HL-60/S4 treated with retinoic acid at 250 ng/mL for 4 days and 3 days (cell line): Measurements from ENCODE around the gene SFXN1.

Source experiments
- in situ Hi-C: fragments of 300-500 bp; cut with MboI; formaldehyde crosslinking; loops from 2 replicates; pipeline ENCODE4 v1.7.0; 2022; ENCODE audit warnings: low sequenced_read_pairs

SFXN1 gene

DNA sequence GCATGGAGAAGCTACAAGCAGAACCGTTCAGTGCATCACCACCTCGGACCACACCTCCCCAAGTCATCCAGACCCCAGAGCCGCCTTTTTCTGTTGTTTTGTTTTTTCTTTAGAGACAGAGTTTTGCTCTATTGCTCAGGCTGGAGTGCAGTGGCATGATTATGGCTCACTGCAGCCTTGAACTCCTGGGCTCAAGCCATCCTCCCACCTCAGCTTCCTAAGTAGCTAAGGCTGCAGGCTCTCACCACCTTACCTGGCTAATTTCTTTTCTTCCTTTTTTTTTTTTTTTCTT is 13.5 kb upstream of the SFXN1 start:
- in situ Hi-C loops = no loop called here

DNA sequence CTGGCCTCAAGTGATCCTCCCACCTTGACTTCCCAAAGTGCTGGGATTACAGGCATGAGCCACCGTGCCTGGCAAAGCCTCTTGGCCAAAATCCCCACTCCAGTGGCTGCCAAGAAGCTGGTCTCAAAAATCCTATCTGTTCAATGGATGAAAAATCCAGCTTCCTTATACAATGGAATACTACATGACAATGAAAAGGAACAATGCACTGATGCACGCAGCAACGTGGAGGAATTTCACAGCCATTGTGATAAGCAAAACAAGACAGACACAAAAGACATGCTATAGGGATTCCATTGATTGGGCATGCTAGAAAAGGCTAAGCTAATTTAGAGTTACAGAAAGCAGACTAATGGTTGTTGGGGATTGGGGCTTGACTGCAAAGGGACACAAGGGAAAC is 13.1 kb upstream of the SFXN1 start:
- in situ Hi-C loops = no loop called here

GRCh38 chr5:175466700-175467318 is 11.6 kb upstream of the SFXN1 start:
- in situ Hi-C loops = no loop called here

DNA sequence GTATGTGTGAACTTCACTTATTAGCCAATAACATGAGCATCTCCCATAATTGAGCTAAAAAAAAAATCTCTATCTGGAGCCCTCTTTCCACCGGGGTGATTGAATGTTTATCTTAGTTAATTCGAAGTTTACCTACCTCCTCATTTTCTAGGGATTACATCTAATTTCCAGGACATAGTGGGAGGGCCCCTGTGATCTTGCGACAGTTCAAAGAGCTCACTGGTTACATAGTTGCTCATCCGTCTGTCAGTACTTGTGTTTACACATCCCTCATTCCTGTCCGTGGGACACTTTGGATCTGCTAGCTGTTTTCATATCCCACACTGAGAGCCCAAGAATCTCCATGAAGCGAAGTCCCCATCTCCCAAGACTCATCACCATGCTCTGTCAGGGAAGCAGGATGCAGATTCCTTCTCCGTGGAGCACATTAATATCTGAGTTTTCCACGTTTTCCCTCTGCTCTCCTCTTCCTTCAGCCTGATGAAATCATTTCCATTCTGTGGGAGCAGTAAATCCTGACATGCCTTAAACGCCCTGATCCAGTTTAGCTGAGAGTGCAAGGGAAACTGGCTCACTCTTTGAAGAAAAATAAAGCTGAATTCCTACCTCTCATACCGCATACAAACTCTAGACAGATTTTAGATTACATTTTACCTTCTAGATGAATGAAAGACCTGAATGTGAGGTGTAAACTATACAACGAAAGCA is 10.2 kb upstream of the SFXN1 start:
- in situ Hi-C loops = no loop called here

- in situ Hi-C loops = no loop called here
These were observed 9.5 kb upstream of the SFXN1 start for GRCh38 chr5:175468892-175469291.

DNA sequence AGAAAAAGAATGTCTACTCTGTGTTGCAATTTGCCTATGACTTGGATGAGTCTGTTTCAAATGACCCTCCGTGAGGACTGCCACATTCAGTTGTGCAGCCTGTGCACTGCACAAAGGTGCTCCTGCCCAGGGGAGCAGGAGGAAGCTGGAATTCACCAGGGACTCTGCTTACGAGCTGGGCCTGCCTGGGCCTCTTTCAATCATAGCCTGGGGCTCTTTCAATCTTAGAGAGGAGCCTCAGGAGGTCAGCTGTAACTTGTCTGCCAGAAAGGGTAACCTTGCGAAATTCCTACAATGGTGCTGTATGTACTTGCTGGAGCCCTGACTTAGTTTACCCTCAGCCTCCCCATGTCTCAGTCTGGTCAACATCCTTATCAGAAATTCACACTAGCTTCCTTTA is 8.4 kb upstream of the SFXN1 start:
- in situ Hi-C loops = no loop called here

GRCh38 chr5:175470781-175471180 is 7.6 kb upstream of the SFXN1 start:
- in situ Hi-C loops = no loop called here

DNA sequence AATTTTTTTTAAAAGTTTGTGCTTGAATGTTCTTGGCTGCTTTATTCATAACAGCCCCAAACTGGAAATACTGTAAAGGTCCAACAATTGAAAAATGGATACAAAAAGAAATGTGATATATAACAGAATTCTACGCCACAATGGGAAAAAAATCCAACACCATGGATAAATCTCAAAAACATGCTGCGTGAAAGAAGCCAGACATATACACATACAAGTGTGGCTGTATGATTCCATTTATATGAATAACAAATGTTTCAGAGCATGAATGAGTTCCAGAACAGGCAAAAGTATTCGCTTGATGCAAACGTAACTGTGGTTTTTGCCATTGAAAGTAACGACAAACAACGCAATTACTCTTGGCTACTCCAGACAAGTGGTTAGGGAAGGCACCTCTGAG is 7.2 kb upstream of the SFXN1 start:
- in situ Hi-C loops = no loop called here

DNA sequence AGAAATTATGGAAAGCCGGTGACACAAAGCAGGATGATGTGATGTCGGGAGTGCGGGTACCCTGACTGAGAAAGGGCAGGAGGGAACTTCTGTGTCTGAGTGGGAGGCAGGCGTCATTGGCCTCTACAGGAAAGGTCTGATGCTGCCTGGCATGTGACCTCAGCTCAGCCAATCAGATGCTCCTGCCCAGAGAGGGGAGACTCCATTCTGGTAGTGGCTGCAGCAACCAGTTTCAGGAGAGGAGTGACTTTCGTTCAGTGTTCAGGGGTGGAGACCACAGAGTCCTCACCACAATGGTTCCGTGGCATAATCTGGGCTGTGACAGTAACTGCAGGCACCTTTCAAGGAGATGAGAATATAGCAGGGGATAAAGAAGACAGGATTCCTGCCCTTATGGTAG is 6.7 kb upstream of the SFXN1 start:
- in situ Hi-C loops = no loop called here

- in situ Hi-C loops = no loop called here
These were observed 6.0 kb upstream of the SFXN1 start for GRCh38 chr5:175472378-175472777.

DNA sequence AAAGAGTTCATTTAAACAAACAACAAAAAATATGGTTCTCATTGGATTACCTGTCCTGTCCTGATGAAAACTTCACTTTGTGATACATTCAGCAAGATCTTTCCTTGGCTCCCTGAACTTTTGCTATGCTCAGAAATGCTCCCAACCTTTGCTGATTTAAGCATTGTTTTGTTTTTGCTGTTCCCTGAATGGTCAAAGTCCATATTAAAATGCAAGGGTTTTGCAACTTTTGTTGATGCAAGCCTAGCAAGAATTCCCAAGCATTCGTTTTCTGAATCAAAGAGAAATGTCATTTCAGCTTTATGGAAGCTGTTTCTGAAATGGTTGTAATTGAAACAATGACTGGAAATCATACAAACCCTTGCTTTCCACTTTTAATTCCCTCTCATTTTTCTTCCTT is 3.1 kb upstream of the SFXN1 start:
- in situ Hi-C loops = no loop called here

DNA sequence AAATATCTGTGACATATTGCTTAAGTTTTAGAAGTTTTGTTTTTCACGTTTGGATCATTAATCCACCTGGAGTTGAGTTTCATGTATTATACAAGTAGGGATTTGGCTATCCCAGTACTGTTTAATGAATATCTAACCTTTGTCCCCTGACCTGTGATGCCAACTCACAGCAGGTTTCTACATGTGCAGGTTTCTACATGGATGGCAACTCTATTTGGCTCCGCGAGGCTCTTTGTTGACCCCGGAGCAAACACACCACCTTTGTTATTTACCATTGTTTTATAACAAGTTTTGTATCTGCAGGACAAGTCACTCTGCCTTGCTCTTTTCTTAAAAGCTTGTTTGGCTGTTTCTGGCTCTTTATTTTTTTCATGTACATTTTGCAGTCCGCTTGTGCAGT is 920 bp upstream of the SFXN1 start:
- in situ Hi-C loops = no loop called here

GRCh38 chr5:175478008-175478383 is 364 bp upstream of the SFXN1 start:
- in situ Hi-C loops = no loop called here

DNA sequence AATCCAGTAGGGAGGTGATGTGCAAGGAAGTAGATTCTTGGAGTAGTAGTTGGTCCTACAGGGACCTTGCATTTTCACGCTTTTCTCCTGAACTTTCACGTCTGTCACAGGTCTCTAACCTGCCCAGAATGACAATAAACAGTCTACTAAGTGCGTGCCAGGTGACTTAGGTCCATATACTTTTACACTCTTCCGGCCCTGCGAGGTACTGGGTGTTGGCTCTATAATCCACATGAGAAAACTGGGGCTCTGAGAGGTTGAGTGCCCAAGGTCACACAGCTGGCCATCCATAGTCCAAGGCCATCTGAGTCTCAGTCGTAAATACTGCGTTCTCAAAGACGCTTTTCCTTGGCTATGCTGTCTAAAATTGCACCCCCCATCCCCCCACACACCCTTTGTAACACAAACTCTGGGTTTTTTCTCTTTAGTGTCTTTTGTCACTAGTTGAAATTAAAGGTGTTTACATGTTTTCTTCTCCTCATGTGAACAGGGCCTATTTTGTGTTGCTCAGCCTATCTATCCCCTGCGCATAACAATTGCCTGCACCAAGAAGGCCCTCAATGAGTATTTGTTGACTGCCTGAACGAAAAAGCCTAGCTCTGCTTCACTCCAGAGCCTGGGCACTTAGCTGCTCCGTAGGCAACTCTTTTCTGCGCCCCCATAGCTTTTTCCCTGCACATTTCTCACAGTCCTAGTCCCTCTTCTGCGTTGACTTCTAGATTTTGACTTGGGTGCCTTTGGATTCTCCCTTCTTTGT is 943 bp downstream of the SFXN1 start:
- in situ Hi-C loops = no loop called here

DNA sequence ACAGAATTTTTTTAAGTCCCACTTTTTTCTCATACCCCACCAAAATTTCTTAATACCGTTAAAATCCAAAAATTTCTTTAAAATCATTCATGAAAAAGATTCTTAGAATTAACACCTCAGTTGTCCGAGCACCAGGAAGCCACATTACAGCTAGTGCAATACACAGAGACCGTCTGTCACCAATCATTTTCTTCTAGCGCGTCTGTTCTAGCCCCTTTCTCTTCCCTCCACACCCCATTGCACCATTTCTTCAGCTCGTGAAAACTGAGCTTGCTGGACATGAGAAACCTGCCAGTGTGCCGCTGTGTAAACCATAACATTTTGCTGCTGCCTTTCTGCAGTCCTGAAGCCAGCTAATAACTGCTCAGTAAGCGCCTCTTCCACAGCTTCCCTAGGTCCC is 5.0 kb downstream of the SFXN1 start:
- in situ Hi-C loops = no loop called here

GRCh38 chr5:175484322-175484721 is 6.0 kb downstream of the SFXN1 start:
- in situ Hi-C loops = no loop called here

- in situ Hi-C loops = no loop called here
These were observed 6.5 kb downstream of the SFXN1 start for GRCh38 chr5:175484829-175485228.

DNA sequence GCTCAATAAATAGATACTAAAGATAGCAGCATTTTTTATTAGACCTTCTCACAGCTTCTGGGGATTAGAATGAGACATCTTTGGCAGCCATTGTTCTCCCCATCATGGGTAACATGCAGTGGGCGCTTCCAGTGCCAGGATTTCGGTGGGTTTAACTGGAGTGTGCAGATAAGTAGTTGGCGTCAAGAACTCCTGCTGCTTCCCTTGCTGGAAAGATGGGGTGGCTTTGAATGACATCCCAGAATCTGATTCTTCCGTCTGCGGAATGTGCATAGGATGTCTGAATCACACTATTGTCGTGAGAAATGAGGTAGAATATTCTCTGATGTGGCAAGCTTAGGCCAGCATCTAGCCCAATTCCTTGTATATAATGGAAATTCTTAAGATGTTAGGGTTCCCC is 7.3 kb downstream of the SFXN1 start:
- in situ Hi-C loops = no loop called here

- in situ Hi-C loops = no loop called here
These were observed 9.3 kb downstream of the SFXN1 start for GRCh38 chr5:175487514-175488222.

- in situ Hi-C loops = no loop called here
These were observed 11.5 kb downstream of the SFXN1 start for GRCh38 chr5:175489693-175490443.

DNA sequence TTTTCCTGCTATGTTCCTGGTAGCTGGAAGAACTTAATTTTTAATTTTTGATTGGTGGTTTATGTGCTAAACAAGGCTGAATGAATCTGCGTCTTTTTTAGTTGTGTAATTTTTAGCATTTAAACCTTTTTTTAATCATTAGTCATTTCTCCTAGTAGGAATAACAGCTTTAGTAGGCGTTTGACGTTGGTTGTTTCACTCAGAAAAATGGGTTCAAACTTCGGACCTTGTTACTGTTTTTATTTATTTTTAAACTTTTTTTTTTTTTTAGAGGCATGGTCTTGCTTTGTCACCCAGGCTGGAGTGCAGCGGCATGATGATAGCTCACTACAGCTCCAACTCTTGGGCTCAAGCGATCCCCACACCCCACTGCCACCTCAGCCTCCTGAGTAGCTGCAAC is 12.9 kb downstream of the SFXN1 start:
- in situ Hi-C loops = no loop called here
